SIG-M5 treated with dmso at 0.1 percent for 504 hours (cell line): ENCODE measurements around the gene ELFN2.

Source experiments
- DNase-seq: peaks from one replicate; lab custom pipeline; 2025; ENCODE audit not compliant: unreplicated experiment; lab: John Stamatoyannopoulos, UW

ELFN2 gene

GRCh38 chr22:37363261-37363992, 63.9 kb downstream of the ELFN2 start:
- no peak for DNase-seq

GRCh38 chr22:37362621-37363020, 64.7 kb downstream of the ELFN2 start:
- no peak for DNase-seq

- DNase-seq: no peak
Measured at GRCh38 chr22:37358917-37359316, 68.4 kb downstream of the ELFN2 start.

DNA sequence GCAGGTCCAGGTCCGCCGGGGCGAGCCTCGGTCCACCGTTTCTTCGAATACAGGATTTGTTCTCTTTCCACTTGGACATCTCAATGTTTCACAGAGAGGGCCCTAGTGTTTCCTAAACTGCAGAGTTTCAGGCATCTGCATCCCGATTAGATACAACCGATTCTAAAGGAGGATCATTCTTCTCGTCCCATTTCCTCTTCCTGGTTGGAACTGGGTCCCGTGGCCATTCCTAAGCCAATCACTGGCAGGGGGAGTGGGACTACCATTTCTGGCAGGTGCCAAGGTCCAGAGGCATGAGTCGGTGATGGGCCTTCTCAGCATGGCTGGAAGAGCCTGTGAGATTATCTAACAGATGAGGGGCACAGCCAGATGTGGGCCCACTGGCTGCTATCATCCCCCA, 68.9 kb downstream of the ELFN2 start:
- DNase-seq: no peak

DNA sequence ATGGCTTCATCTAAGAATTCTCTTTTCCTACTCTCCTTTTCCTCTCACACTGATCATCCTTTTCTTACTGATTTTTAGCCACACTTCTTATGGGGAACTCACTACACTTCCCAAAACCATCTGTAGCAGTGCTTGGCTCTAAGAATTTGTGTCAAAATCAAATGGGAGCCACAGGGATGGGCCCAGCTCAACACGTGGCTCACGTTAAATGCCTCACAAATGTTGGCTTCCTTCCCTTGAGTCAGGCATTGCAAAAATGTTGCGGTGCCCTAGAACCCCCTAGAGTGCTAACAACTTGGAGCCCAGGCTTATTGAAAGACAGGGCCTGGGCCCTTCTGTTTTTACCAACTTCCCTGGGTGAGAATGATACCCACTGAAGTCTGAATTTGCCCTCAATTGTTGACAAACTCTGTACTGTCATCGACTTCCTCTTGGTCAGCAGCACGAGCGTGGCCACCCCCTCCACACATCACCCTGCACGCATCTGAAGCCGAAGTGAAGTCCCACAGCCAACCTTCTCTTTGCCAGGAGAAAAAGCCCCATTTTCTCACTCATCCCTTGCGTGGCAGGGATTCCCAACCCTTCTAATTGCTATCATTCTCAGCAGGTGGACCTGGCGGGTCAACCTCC, 69.7 kb downstream of the ELFN2 start:
- DNase-seq: no peak

- DNase-seq: no peak
Measured at GRCh38 chr22:37356922-37357321, 70.4 kb downstream of the ELFN2 start.

GRCh38 chr22:37355174-37355573, 72.1 kb downstream of the ELFN2 start:
- DNase-seq: no peak

DNA sequence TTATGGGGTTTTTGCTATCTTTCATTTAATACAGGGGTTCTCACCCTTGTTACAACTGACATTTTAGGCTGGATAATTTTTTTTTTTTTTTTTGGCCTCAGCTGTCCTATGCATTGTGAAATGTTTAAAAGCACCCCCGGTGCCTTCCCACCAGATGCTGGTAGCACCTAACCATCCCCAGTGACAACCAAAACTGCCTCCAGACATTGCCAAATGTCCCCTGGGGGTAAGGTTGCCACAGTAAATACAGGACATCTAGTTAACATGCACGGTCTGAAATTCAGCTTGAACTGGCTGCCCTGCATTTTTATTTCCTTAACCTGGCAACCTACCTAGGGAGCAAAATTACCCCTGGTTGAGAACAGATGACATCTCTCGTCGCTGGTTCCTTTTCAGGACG, 72.6 kb downstream of the ELFN2 start:
- DNase-seq: no peak

DNA sequence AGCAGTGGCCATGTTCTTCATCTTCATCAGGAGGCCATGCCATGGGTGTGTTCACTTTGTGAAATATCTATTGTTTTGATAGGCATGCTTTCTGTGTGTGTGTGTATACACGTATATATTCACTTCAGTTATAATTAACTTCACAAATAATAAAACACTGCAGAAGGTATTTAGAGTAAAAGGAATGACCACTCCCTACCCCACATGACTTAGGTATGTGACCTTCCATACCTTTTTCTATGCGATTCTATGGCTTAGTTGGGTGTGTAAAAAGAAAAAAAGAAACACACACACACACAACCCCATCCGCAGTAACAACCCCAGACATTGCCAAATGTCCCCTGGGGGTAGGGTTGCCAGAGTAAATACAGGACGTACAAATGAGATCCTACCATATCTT, 73.0 kb downstream of the ELFN2 start:
- no peak for DNase-seq

GRCh38 chr22:37353839-37354238, 73.4 kb downstream of the ELFN2 start:
- no peak for DNase-seq

DNA sequence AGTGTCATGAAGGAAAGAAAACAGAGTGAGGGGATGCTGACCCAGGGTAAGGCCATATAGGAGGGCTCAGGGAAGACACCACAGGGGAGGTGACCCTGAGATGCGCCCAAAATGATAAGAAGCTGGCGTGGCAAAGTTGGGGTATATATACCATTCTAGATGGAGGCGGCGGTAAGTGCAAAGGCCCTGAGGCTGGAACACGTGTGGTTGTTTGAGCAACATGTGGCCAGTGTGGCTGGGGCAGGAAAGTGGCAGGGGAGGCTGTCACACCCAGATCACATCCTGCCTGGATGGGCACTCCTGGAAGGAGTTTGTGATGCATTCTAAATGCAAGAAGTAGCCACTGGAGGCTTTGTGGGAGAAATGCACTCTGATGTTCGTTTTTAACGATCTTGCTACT, 74.8 kb downstream of the ELFN2 start:
- no peak for DNase-seq

GRCh38 chr22:37351232-37351631, 76.0 kb downstream of the ELFN2 start:
- DNase-seq: no peak

DNA sequence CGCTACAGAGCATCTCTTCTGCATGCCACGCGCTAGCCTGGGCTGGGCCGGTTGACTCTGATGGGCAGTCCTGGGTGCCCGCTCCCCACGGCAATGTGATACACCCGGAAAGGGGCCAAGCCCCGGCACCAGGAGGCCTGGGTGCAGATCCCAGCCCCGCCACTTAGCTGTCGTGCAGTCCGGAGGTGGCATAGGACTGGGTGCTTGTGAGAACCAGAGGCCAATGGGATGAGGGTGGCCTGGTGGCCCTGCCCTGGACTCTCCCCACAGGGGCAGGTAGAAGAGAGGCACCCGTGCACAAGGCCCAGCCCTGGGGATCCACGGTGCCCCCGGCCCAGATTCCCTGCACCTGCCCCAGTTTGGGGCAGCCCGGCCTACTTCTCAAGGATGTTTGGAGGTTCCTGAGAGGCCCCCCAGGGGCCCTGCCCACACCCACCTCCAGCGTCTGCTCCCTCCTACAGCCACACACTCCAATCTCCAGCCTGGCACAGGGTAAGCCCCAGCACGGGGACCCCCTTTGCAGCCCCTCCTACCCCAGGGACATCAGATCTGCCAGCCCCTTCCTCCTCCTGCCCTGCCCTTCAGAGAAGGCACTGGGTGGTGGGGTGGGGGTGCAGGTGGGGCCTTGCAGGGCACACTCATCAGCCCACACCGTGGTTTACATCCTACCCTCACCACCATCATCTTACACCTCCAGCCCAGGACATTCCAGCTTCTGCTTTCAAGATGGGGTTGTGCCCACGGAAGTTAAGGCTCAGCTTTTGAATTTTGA, 78.0 kb downstream of the ELFN2 start:
- no peak for DNase-seq

GRCh38 chr22:37346505-37346895, 80.8 kb downstream of the ELFN2 start:
- no peak for DNase-seq

- DNase-seq: no peak
Measured at GRCh38 chr22:37345863-37346504, 81.3 kb downstream of the ELFN2 start.

DNA sequence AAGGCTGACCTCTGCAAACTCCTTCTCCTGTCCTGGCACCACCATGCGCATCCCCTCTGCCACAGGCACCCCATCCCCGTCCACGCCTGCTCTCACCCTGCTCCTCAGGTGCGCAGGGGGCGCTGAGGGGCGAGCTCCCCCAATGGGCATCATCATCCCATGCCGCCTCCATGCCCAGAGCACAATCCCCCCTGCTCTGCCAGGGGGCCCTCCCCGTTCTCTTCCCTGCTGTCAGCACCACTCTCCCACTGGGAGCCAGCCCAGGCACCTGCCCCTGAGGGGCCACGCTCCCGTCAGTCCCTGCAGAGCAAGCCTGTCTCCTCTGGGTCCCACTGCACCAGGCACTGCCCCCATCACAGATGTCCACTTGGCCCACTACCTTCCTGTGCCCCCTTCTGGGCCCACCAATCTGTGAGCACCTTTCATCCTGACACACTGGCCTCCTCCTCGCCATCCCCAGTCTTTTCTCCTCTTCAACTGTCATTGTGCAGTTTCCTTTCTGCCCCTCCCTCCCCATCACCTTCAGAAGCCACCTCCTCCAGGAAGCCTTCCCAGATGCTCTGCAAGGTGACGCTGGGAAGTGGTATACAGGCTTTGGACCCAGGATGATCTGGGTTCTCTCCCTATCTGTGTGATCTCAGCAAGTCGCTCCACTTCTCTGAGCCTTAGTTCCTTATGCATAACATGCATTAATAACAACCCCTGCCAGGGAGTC, 82.4 kb downstream of the ELFN2 start:
- no peak for DNase-seq

- DNase-seq: no peak
Measured at GRCh38 chr22:37343863-37344734, 83.2 kb downstream of the ELFN2 start.

DNA sequence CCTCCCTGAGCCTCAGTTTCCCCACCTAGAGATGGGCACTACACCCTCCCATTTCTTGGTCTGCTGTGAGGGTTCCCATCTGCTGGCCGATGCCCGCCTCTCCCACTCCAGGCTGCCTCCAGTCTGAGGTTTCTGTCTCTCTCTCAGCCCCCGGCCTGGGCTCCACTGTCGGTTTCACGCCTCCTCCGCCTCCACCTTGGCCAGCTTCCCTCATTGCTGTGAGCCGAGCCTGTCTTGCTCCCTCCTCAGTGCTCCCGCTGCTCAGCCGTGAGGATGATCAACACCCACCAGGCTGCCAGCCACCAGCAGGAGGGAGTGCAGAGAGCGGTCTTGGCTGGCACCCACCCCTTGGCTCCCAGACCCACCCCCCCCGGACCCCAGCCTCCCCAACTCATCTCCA, 83.9 kb downstream of the ELFN2 start:
- DNase-seq: no peak

GRCh38 chr22:37342065-37342464, 85.2 kb downstream of the ELFN2 start:
- no peak for DNase-seq
